ENCODE results near the gene PCDHGB5. TPM values are rescaled to one million over a fixed set of nuclear protein-coding genes. Genes with fewer than 3 reads are reported as not detected.
A peak's percentile ranks its signal among the peaks of the same experiment; 100 is the strongest.
"Not testable (repeated sequence)": the region's sequence is repeated elsewhere in the genome, so short reads cannot be mapped to it uniquely, and the experiment has no call there.

PCDHGB5 gene
- total and polyA plus RNA-seq, 5 donors from 2014 or later = 0.17 to 0.27 TPM; not detected in 3

GRCh38 chr5:141417494-141418172 lies 19.9 kb downstream of the PCDHGB5 start, which contains the start of gene PCDHGB7:
TSS of gene PCDHGB7 (plus strand) at chr5:141417677. CDS start at chr5:141417860, 183 bp downstream.
- H3K4me3 ChIP-seq (ENCODE audit: low read depth, low read length); H3K27ac ChIP-seq (ENCODE audit: insufficient read depth, low read length, poor library complexity, severe bottlenecking); H3K36me3 ChIP-seq (ENCODE audit: control insufficient read depth, insufficient read depth, low read length): not testable (repeated sequence)
- H3K9me3 ChIP-seq (ENCODE audit: control insufficient read depth in 2 of 2, low read length in 2 of 2) = peaks cover 30 to 65% of the 10 kb centered on the region in 2 experiments
- Mint-ChIP-seq H3K4me3 (peak within 1 kb of the TSS; percentile 39 to 66 (median 50)), H3K4me1 (peaks cover 0 to 38% (median 19%) of the 10 kb centered on the region in 4 donors), H3K27me3 (peaks cover 80% of the 10 kb centered on the region), H3K36me3 (peaks cover 18% of the 10 kb centered on the region), H3K9me3 (peaks cover 0 to 53% (median 21%) of the 10 kb centered on the region in 7 donors), H3K27ac (peak within 1 kb of the TSS in 1 of 3 donors; percentile 83)
- H3K4me1 ChIP-seq (ENCODE audit: control insufficient read depth, insufficient read depth, low read length, poor library complexity, severe bottlenecking) = peaks cover 21% of the 10 kb centered on the region
- peak in 1 of 3 donors; percentile 51 for DNase-seq
- peak; percentile 38 to 51 for ATAC-seq (ENCODE audit: low read depth in 2 of 2)
- H3K27me3 ChIP-seq (ENCODE audit: control insufficient read depth, insufficient read depth, low read length) = peaks cover 65% of the 10 kb centered on the region

GRCh38 chr5:141419074-141419880 lies 21.5 kb downstream of the PCDHGB5 start:
- Mint-ChIP-seq H3K27ac (no peak overlapping the region), H3K4me1 (peaks cover 0 to 22% (median 7%) of the 10 kb centered on the region in 4 donors), H3K27me3 (peaks cover 70% of the 10 kb centered on the region), H3K36me3 (peaks cover 17% of the 10 kb centered on the region), H3K9me3 (peaks cover 0 to 49% (median 20%) of the 10 kb centered on the region in 7 donors), H3K4me3 (peak overlapping the region in 1 of 4 donors; percentile 54)
- ATAC-seq (ENCODE audit: low read depth in 2 of 2) (no peak), DNase-seq (no peak)
- Histone ChIP-seq H3K9me3 (ENCODE audit: control insufficient read depth in 2 of 2, low read length in 2 of 2) (peaks cover 26 to 66% of the 10 kb centered on the region in 2 experiments), H3K4me1 (ENCODE audit: control insufficient read depth, insufficient read depth, low read length, poor library complexity, severe bottlenecking) (peaks cover 9% of the 10 kb centered on the region), H3K27me3 (ENCODE audit: control insufficient read depth, insufficient read depth, low read length) (peaks cover 58% of the 10 kb centered on the region), H3K27ac (ENCODE audit: insufficient read depth, low read length, poor library complexity, severe bottlenecking) (no peak overlapping the region), H3K4me3 (ENCODE audit: low read depth, low read length) (no peak overlapping the region), H3K36me3 (ENCODE audit: control insufficient read depth, insufficient read depth, low read length) (no peaks in the 10 kb centered on the region)

GRCh38 chr5:141420855-141421488 lies 23.2 kb downstream of the PCDHGB5 start, which contains the start of gene PCDHGA11:
TSS of gene PCDHGA11 (plus strand) at chr5:141421051. CDS start at chr5:141421228, 177 bp downstream.
- Mint-ChIP-seq H3K9me3 (peaks cover 0 to 48% (median 19%) of the 10 kb centered on the region in 7 donors), H3K27ac (peak within 1 kb of the TSS in 2 of 3 donors; percentile 26 to 58), H3K4me3 (peak within 1 kb of the TSS; percentile 54 to 80 (median 66)), H3K4me1 (peaks cover 0 to 19% (median 6%) of the 10 kb centered on the region in 4 donors), H3K36me3 (peaks cover 13% of the 10 kb centered on the region), H3K27me3 (peaks cover 69% of the 10 kb centered on the region)
- peaks cover 9% of the 10 kb centered on the region for H3K4me1 ChIP-seq (ENCODE audit: control insufficient read depth, insufficient read depth, low read length, poor library complexity, severe bottlenecking)
- DNase-seq (peak in 1 of 3 donors; percentile 55), ATAC-seq (ENCODE audit: low read depth in 2 of 2) (no peak)
- no peaks in the 10 kb centered on the region for H3K36me3 ChIP-seq (ENCODE audit: control insufficient read depth, insufficient read depth, low read length)
- peaks cover 55% of the 10 kb centered on the region for H3K27me3 ChIP-seq (ENCODE audit: control insufficient read depth, insufficient read depth, low read length)
- H3K27ac ChIP-seq (ENCODE audit: insufficient read depth, low read length, poor library complexity, severe bottlenecking) = no peak within 1 kb of the TSS
- H3K4me3 ChIP-seq (ENCODE audit: low read depth, low read length) = peak within 1 kb of the TSS; percentile 34
- peaks cover 24 to 60% of the 10 kb centered on the region in 2 experiments for H3K9me3 ChIP-seq (ENCODE audit: control insufficient read depth in 2 of 2, low read length in 2 of 2)

- peaks cover 0 to 48% (median 19%) of the 10 kb centered on the region in 7 donors for H3K9me3 Mint-ChIP-seq
These were observed 23.7 kb downstream of the PCDHGB5 start for GRCh38 chr5:141421489-141421855.

GRCh38 chr5:141422742-141423291 lies 25.1 kb downstream of the PCDHGB5 start:
- no peak overlapping the region for H3K4me3 Mint-ChIP-seq
- H3K9me3 Mint-ChIP-seq = peaks cover 0 to 52% (median 20%) of the 10 kb centered on the region in 7 donors
- peaks cover 0 to 18% (median 5%) of the 10 kb centered on the region in 4 donors for H3K4me1 Mint-ChIP-seq
- Histone ChIP-seq H3K27ac (ENCODE audit: insufficient read depth, low read length, poor library complexity, severe bottlenecking) (no peak overlapping the region), H3K4me1 (ENCODE audit: control insufficient read depth, insufficient read depth, low read length, poor library complexity, severe bottlenecking) (peaks cover 4% of the 10 kb centered on the region), H3K9me3 (ENCODE audit: control insufficient read depth in 2 of 2, low read length in 2 of 2) (peaks cover 24 to 56% of the 10 kb centered on the region in 2 experiments), H3K4me3 (ENCODE audit: low read depth, low read length) (no peak overlapping the region), H3K36me3 (ENCODE audit: control insufficient read depth, insufficient read depth, low read length) (no peaks in the 10 kb centered on the region), H3K27me3 (ENCODE audit: control insufficient read depth, insufficient read depth, low read length) (peaks cover 46% of the 10 kb centered on the region)
- peaks cover 13% of the 10 kb centered on the region for H3K36me3 Mint-ChIP-seq
- H3K27me3 Mint-ChIP-seq = peaks cover 59% of the 10 kb centered on the region
- no peak overlapping the region for H3K27ac Mint-ChIP-seq
- DNase-seq (no peak), ATAC-seq (ENCODE audit: low read depth in 2 of 2) (no peak)

More at GRCh38 chr5:141421489-141421855, 23.7 kb downstream of the PCDHGB5 start:
- Mint-ChIP-seq H3K4me3 (peak overlapping the region in 3 of 4 donors; percentile 34 to 80 (median 69)), H3K36me3 (peaks cover 13% of the 10 kb centered on the region), H3K27me3 (peaks cover 68% of the 10 kb centered on the region), H3K4me1 (peaks cover 0 to 19% (median 6%) of the 10 kb centered on the region in 4 donors), H3K27ac (peak overlapping the region in 1 of 3 donors; percentile 58)
- Histone ChIP-seq H3K4me1 (ENCODE audit: control insufficient read depth, insufficient read depth, low read length, poor library complexity, severe bottlenecking) (peaks cover 9% of the 10 kb centered on the region), H3K36me3 (ENCODE audit: control insufficient read depth, insufficient read depth, low read length) (no peaks in the 10 kb centered on the region), H3K27ac (ENCODE audit: insufficient read depth, low read length, poor library complexity, severe bottlenecking) (no peak overlapping the region), H3K4me3 (ENCODE audit: low read depth, low read length) (no peak overlapping the region), H3K9me3 (ENCODE audit: control insufficient read depth in 2 of 2, low read length in 2 of 2) (peaks cover 24 to 56% of the 10 kb centered on the region in 2 experiments), H3K27me3 (ENCODE audit: control insufficient read depth, insufficient read depth, low read length) (peaks cover 53% of the 10 kb centered on the region)
- no peak for ATAC-seq (ENCODE audit: low read depth in 2 of 2)
- no peak for DNase-seq

- Mint-ChIP-seq H3K4me3 (no peak overlapping the region), H3K27ac (no peak overlapping the region), H3K27me3 (peaks cover 41% of the 10 kb centered on the region), H3K4me1 (peaks cover 3 to 19% (median 4%) of the 10 kb centered on the region in 4 donors), H3K36me3 (peaks cover 10% of the 10 kb centered on the region), H3K9me3 (peaks cover 0 to 42% (median 9%) of the 10 kb centered on the region in 7 donors)
- Histone ChIP-seq H3K36me3 (ENCODE audit: control insufficient read depth, insufficient read depth, low read length) (no peaks in the 10 kb centered on the region), H3K27ac (ENCODE audit: insufficient read depth, low read length, poor library complexity, severe bottlenecking) (no peak overlapping the region), H3K4me1 (ENCODE audit: control insufficient read depth, insufficient read depth, low read length, poor library complexity, severe bottlenecking) (no peaks in the 10 kb centered on the region), H3K4me3 (ENCODE audit: low read depth, low read length) (no peak overlapping the region), H3K9me3 (ENCODE audit: control insufficient read depth in 2 of 2, low read length in 2 of 2) (peaks cover 6 to 26% of the 10 kb centered on the region in 2 experiments), H3K27me3 (ENCODE audit: control insufficient read depth, insufficient read depth, low read length) (peaks cover 28% of the 10 kb centered on the region)
- ATAC-seq (ENCODE audit: low read depth in 2 of 2) (no peak), DNase-seq (no peak)
These were observed 30.2 kb downstream of the PCDHGB5 start for GRCh38 chr5:141427783-141428426.
